Neuronal stem cell (in vitro differentiated cells): ENCODE measurements around the gene MAG.

ENCODE experiments used
- DNase-seq: peaks from one replicate; pipeline ENCODE4 v3.0.0-alpha.2; 2013; ENCODE audit warnings: low spot score
- H2AFZ ChIP-seq: one replicate; pipeline ENCODE4 v1.6.1; 2013; ENCODE audit warnings: mild to moderate bottlenecking, low read length, inconsistent platforms
- H2AK5ac ChIP-seq: 2 replicates; pipeline ENCODE4 v1.6.1; 2013; ENCODE audit warnings: low read depth, mild to moderate bottlenecking, inconsistent platforms, low read length, moderate library complexity, mixed read lengths
- H2BK120ac ChIP-seq: 2 replicates; pipeline ENCODE4 v1.6.1; 2013; ENCODE audit warnings: low read depth, mild to moderate bottlenecking, inconsistent platforms, low read length, moderate library complexity, mixed read lengths
- H2BK12ac ChIP-seq: one replicate; pipeline ENCODE4 v1.6.1; 2013; ENCODE audit warnings: low read length, inconsistent platforms
- H2BK15ac ChIP-seq: 2 replicates; pipeline ENCODE4 v1.6.1; 2013; ENCODE audit warnings: mild to moderate bottlenecking, low read length, inconsistent platforms, mixed read lengths
- H2BK5ac ChIP-seq: one replicate; pipeline ENCODE4 v1.6.1; 2013; ENCODE audit warnings: inconsistent platforms, mild to moderate bottlenecking, low read length, moderate library complexity
- H3K14ac ChIP-seq: one replicate; pipeline ENCODE4 v1.6.1; 2013; ENCODE audit warnings: low read length, inconsistent platforms
- H3K18ac ChIP-seq: 2 replicates; pipeline ENCODE4 v1.6.1; 2013; ENCODE audit warnings: low read length, inconsistent platforms
- H3K23ac ChIP-seq: 2 replicates; pipeline ENCODE4 v1.6.1; 2013; ENCODE audit warnings: low read depth, mild to moderate bottlenecking, mixed read lengths, low read length, inconsistent platforms; ENCODE audit not compliant: poor library complexity
- H3K27ac ChIP-seq: replicated peaks from 3 replicates; pipeline ENCODE4 v1.5.1; 2013; ENCODE audit warnings: low read length, inconsistent platforms
- H3K27me3 ChIP-seq, 3 experiments: 2 replicates each; pipeline ENCODE4 v1.6.1; 2013; ENCODE audit warnings: low read length in 3 of 3, mild to moderate bottlenecking in 2 of 3, inconsistent platforms in 1 of 3, low read depth in 1 of 3, mixed read lengths in 1 of 3, moderate library complexity in 1 of 3; ENCODE audit not compliant: control insufficient read depth in 3 of 3, insufficient read depth in 3 of 3
- H3K36me3 ChIP-seq, 2 donors: replicated peaks in 1 of 2; 2 replicates each; pipeline ENCODE4 v1.6.1; 2013; ENCODE audit warnings: low read length in 2 of 2; ENCODE audit not compliant: control insufficient read depth in 2 of 2, insufficient read depth in 2 of 2
- H3K4ac ChIP-seq: 2 replicates; pipeline ENCODE4 v1.6.1; 2013; ENCODE audit warnings: inconsistent platforms, mild to moderate bottlenecking, low read length, moderate library complexity
- H3K4me1 ChIP-seq, 2 donors: 1 replicate in 1 of 2; 2 replicates in 1 of 2; pipeline ENCODE4 v1.6.1; 2013; ENCODE audit warnings: low read length in 2 of 2, low read depth in 1 of 2; ENCODE audit not compliant: control insufficient read depth in 2 of 2, insufficient read depth in 1 of 2
- H3K4me2 ChIP-seq: one replicate; pipeline ENCODE4 v1.6.1; 2013; ENCODE audit warnings: mild to moderate bottlenecking, low read length, inconsistent platforms; ENCODE audit not compliant: insufficient read depth, poor library complexity, severe bottlenecking
- H3K4me3 ChIP-seq, 2 donors: 2 replicates each; pipeline ENCODE4 v1.5.1; 2013; ENCODE audit warnings: low read length in 2 of 2, mild to moderate bottlenecking in 2 of 2, inconsistent platforms in 1 of 2, moderate library complexity in 1 of 2
- H3K79me1 ChIP-seq: one replicate; pipeline ENCODE4 v1.6.1; 2013; ENCODE audit warnings: low read depth, mild to moderate bottlenecking, inconsistent platforms, low read length, moderate library complexity
- H3K9ac ChIP-seq: one replicate; pipeline ENCODE4 v1.6.1; 2013; ENCODE audit warnings: mild to moderate bottlenecking, low read depth, low read length, inconsistent platforms; ENCODE audit not compliant: poor library complexity
- H3K9me3 ChIP-seq, 2 donors: replicated peaks in 1 of 2; 2 replicates each; pipeline versions ENCODE3 to v1.6.1; 2013; ENCODE audit warnings: low read length in 2 of 2, mild to moderate bottlenecking in 2 of 2, inconsistent platforms in 1 of 2, low read depth in 1 of 2, mixed read lengths in 1 of 2, moderate library complexity in 1 of 2; ENCODE audit not compliant: control insufficient read depth in 2 of 2, insufficient read depth in 1 of 2
- H4K8ac ChIP-seq: one replicate; pipeline ENCODE4 v1.6.1; 2013; ENCODE audit warnings: low read depth, mild to moderate bottlenecking, inconsistent platforms, low read length, moderate library complexity
- H4K91ac ChIP-seq: one replicate; pipeline ENCODE4 v1.6.1; 2013; ENCODE audit warnings: low read length, low read depth, mild to moderate bottlenecking, inconsistent platforms; ENCODE audit not compliant: poor library complexity
- WGBS, 2 donors: extraction: QIAGEN DNeasy Blood & Tissue Kit; methylation state at CpG; one replicate each; pipeline ENCODE4 v1.1.7; 2013; ENCODE audit warnings: missing lambda C conversion rate in 2 of 2, mixed read lengths in 1 of 2; ENCODE audit not compliant: insufficient read length in 2 of 2, insufficient replicate concordance in 1 of 2; ENCODE audit errors: extremely low coverage in 2 of 2; 5-methylcytosine and 5-hydroxymethylcytosine counted together

The MAG gene

DNA sequence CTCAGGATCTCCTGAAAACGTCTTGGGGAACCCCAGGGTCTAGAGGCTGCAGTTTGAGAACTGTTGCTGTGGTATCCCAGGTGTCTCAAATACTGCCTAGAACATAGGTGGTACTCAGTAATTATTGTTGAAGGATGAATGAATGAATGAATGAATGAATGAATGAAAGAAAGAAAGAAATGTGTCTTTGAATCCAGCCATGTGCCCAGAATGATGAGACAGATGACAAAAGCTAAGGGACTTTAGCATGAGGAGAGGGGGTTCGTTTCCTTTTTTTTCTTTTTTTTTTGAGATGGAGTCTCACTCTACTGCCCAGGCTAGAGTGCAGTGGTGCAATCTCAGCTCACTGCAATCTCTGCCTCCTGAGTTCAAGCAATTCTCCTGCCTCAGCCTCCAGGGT lies 35.4 kb upstream of the MAG start:
- no peak overlapping the region for H2BK120ac ChIP-seq
- H3K4me2 ChIP-seq: no peak overlapping the region
- H2BK15ac ChIP-seq: no peak overlapping the region

DNA sequence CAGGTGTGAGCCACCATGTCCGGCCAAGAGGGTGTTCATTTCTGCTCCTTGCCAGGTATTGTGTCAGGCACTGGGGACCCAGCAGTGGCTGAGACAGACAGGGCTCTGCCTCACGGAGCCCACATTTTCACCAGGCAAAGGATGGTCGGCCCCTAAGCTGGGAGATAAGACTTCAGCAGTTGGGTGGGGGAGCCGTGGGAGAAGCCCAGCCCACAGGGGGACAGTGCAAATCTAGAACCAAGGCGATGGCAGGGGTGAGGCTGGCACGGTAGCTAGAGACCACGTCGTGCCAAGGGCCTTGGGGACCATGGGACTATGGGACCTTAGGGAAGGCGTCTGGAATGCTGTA lies 34.9 kb upstream of the MAG start:
- peak overlapping the region; percentile 16 for H2BK12ac ChIP-seq
- no peak overlapping the region for H2BK15ac ChIP-seq
- H3K27me3 ChIP-seq: no peaks in the 10 kb centered on the region
- H2AFZ ChIP-seq: no peak overlapping the region
- no peak overlapping the region for H4K8ac ChIP-seq
- H3K9ac ChIP-seq: no peak overlapping the region
- peaks cover 18% of the 10 kb centered on the region for H3K79me1 ChIP-seq
- no peak overlapping the region for H2BK5ac ChIP-seq
- H3K23ac ChIP-seq: peak overlapping the region; percentile 80
- no peak for DNase-seq
- no peak overlapping the region for H2BK120ac ChIP-seq
- no peaks in the 10 kb centered on the region for H3K9me3 ChIP-seq
- peak overlapping the region; percentile 47 for H3K14ac ChIP-seq
- no peak overlapping the region for H3K27ac ChIP-seq
- no peak overlapping the region for H4K91ac ChIP-seq
- peaks cover 15 to 37% of the 10 kb centered on the region in 2 donors for H3K36me3 ChIP-seq
- no peak overlapping the region for H3K4ac ChIP-seq
- H3K4me3 ChIP-seq: no peak overlapping the region
- WGBS, 2 donors: no CpG with 5 or more reads among the region's 9 CpGs
- H3K18ac ChIP-seq: no peak overlapping the region
- H3K4me1 ChIP-seq: peaks cover 7 to 13% of the 10 kb centered on the region in 2 donors
- H2AK5ac ChIP-seq: no peak overlapping the region
- H3K4me2 ChIP-seq: no peak overlapping the region

More for the DNA sequence above, 35.4 kb upstream of the MAG start:
- Histone ChIP-seq H3K9ac (no peak overlapping the region), H3K27ac (no peak overlapping the region), H3K18ac (no peak overlapping the region), H3K79me1 (peaks cover 13% of the 10 kb centered on the region), H3K14ac (no peak overlapping the region), H3K27me3 (no peaks in the 10 kb centered on the region), H2AFZ (no peak overlapping the region), H3K36me3 (peaks cover 16 to 35% of the 10 kb centered on the region in 2 donors), H2BK12ac (no peak overlapping the region), H3K23ac (no peak overlapping the region), H3K4ac (no peak overlapping the region), H4K91ac (no peak overlapping the region), H4K8ac (no peak overlapping the region), H2BK5ac (no peak overlapping the region), H3K4me3 (no peak overlapping the region), H2AK5ac (no peak overlapping the region), H3K9me3 (no peaks in the 10 kb centered on the region), H3K4me1 (peaks cover 7 to 13% of the 10 kb centered on the region in 2 donors)
- WGBS, 2 donors: no CpG with 5 or more reads among the region's 2 CpGs
- DNase-seq: no peak

DNA sequence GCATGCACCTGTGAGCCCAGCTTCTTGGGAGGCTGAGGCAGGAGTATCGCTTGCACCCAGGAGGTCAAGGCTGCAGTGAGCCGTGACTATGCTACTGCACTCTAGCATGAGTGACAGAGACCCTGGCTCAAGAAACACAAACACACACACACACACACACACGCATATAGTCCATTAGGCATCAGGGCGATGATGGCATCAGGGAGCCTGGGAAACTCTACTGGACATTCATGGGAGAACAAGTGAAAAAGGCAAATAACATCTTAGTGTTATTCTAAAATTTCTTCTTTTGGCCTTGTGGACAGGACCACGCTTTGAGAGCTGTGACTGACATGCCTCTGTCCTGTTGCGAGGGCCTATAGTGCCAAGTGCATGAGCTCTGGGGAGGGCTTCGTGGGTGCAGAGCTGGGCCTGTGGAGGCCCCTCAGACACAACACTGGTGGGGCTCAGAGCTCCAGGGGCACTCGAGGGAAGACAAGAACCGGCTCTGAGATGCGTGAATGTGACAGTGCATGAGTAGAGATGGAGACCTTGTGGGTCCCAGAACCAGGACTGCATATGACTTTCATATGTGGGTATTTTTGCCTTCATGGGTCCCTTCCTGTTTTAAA lies 31.2 kb upstream of the MAG start:
- no peak for DNase-seq
- Histone ChIP-seq H3K14ac (no peak overlapping the region), H3K18ac (no peak overlapping the region), H3K4me3 (no peak overlapping the region), H2BK15ac (no peak overlapping the region), H3K4me2 (no peak overlapping the region), H3K9ac (no peak overlapping the region), H2AK5ac (no peak overlapping the region), H2AFZ (no peak overlapping the region), H3K79me1 (peaks cover 22% of the 10 kb centered on the region), H3K27ac (no peak overlapping the region), H3K9me3 (no peaks in the 10 kb centered on the region), H3K4me1 (peaks cover 7 to 13% of the 10 kb centered on the region in 2 donors), H2BK12ac (no peak overlapping the region), H2BK5ac (peak overlapping the region; percentile 58), H4K8ac (no peak overlapping the region), H3K4ac (no peak overlapping the region), H3K27me3 (no peaks in the 10 kb centered on the region), H3K36me3 (peaks cover 27 to 32% of the 10 kb centered on the region in 2 donors), H2BK120ac (no peak overlapping the region), H4K91ac (no peak overlapping the region), H3K23ac (no peak overlapping the region)
- WGBS, 2 donors: no CpG with 5 or more reads among the region's 10 CpGs

DNA sequence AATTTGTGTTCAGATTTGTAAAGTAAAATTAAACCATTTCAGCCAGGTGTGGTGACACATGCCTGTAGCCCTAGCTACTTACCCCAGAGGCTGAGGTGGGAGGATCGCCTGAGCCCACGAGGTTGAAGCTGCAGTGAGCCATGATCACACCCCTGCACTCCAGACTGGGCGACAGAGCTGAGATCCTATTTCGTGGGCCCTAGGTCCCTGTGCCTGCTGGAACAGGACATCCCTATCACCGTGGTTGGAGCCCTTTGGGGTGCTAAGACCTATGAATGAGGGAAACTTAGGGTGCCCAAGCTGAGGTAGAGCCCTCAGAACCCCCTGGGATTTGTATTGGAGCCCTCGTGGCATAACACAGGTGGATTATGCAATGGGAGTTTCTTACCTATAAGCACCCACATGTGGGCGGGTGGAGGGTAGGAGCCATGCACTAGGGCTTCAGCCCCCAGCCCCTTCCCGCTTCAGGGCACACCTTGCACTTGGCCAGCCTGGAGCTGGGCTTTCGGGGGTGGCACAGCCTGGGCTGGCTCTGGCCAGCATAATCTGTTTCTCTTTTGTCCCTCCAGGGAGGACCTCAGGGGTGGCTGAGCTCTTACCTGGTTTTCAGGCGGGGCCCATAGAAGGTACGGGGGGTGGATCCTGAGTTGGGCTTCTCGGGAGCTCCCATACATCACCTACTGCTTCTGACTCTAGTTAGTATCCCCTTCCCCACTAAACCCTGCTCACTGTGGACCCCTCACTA lies 30.4 kb upstream of the MAG start:
- Histone ChIP-seq H3K9ac (peak overlapping the region; percentile 30), H3K36me3 (peaks cover 34 to 39% of the 10 kb centered on the region in 2 donors), H3K27me3 (peaks cover 0 to under 1% (median 0%) of the 10 kb centered on the region in 3 experiments), H2BK12ac (no peak overlapping the region), H2AFZ (no peak overlapping the region), H2BK120ac (no peak overlapping the region), H3K4me1 (peaks cover 7 to 13% of the 10 kb centered on the region in 2 donors), H3K4me2 (no peak overlapping the region), H3K18ac (no peak overlapping the region), H2BK15ac (no peak overlapping the region), H2BK5ac (no peak overlapping the region), H3K4me3 (no peak overlapping the region), H3K4ac (no peak overlapping the region), H3K14ac (no peak overlapping the region), H3K79me1 (peaks cover 22% of the 10 kb centered on the region), H2AK5ac (no peak overlapping the region), H3K27ac (no peak overlapping the region), H3K9me3 (no peaks in the 10 kb centered on the region), H4K8ac (peak overlapping the region; percentile 29), H4K91ac (no peak overlapping the region), H3K23ac (peak overlapping the region; percentile 87)
- no CpG with 5 or more reads among the region's 12 CpGs for whole genome bisulfite sequencing, 2 donors
- DNase-seq: no peak
